ENCODE data around the gene EDN1. TPM values are rescaled to one million over a fixed set of nuclear protein-coding genes. Genes with fewer than 3 reads are reported as not detected.

EDN1 gene
- total RNA-seq, 4 donors from 2014 or later = 5.4 to 29.1 (median 23.0) TPM

DNA sequence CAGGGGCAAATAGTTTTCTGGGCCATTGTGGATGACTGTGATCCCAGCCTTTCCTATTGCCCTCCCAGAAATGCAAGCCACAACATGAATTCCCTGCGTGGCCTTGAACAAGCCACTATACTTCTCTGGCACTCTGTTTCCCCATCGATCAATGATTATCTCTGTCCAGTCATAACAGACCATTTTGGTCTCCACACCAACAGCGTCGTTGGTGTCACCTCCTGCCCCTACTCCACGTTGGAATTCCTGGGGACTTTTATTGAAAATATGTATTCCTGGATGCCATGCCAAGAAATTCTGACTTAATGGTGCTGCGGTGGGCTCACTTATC lies 50.3 kb downstream of the EDN1 start:
- TF ChIP-seq CTCF (IDR thresholded peaks at IDR 0.05) = no peak
- TF ChIP-seq POLR2AphosphoS5 (IDR thresholded peaks at IDR 0.05) = no peak
- no peak for TF ChIP-seq EP300 (IDR thresholded peaks at IDR 0.05)
- TF ChIP-seq POLR2A (IDR thresholded peaks at IDR 0.05; ENCODE audit: low read depth) = no peak
- Histone ChIP-seq H3K4me3 (no peak overlapping the region), H3K4me1 (no peaks in the 10 kb centered on the region), H3K27me3 (peaks cover 0 to 17% (median 2%) of the 10 kb centered on the region in 4 donors), H3K36me3 (no peaks in the 10 kb centered on the region), H3K9me3 (no peaks in the 10 kb centered on the region), H3K27ac (replicated peaks in 1 of 4) (no peak overlapping the region)
- DNase-seq (ENCODE audit: extremely low spot score) = no peak
- WGBS = 80% methylated on average over 6 of the region's 6 CpGs
- intact Hi-C loops (cut with DNase I) = no loop called here

DNA sequence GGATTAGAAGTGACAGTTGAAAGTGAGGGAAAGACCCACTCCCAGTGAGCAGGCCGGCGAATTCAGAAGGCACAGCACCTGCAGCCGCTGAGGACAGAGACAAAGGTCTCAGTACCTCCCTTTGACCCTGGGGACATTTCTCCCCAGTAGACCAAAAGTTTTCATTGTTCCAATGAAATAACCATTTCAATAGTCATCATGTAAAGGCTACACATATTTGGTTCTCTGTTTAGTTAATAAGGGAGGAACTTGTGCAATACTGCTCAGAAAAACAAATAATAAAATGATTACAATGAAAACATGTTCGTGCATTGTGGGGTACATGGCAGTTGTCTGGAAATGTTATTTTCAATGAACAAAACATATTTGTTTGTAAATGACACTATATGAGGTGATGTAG lies 52.5 kb downstream of the EDN1 start:
- intact Hi-C loops (cut with DNase I) = no loop called here
- WGBS = 81% methylated on average over 4 of the region's 4 CpGs
- DNase-seq (ENCODE audit: extremely low spot score) = no peak

DNA sequence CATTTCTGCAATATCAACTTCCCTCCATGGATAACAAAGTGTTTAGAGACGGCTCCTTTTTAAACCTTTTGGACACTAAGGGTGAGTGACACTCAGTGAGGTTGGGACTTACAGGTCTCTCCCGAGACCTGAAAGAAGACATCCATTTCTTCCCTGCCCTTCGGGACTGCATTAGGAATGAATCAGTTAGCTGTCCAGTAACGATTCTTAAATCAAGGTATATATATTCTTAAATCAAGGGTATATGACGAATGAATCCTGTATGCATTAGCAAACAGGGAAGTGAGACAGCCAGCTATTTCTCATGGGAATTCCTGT lies 52.9 kb downstream of the EDN1 start:
- H3K27me3 ChIP-seq = peaks cover 0 to 17% (median 2%) of the 10 kb centered on the region in 4 donors
- no peak overlapping the region for H3K27ac ChIP-seq (replicated peaks in 1 of 4)
- no peak for DNase-seq (ENCODE audit: extremely low spot score)
- 85% methylated on average over 5 of the region's 5 CpGs for WGBS
- H3K36me3 ChIP-seq = no peaks in the 10 kb centered on the region
- intact Hi-C loops (cut with DNase I) = no loop called here
- H3K4me1 ChIP-seq = no peaks in the 10 kb centered on the region
- TF ChIP-seq EP300 (IDR thresholded peaks at IDR 0.05) = no peak
- no peak for TF ChIP-seq CTCF (IDR thresholded peaks at IDR 0.05)
- no peak for TF ChIP-seq POLR2AphosphoS5 (IDR thresholded peaks at IDR 0.05)
- no peak for TF ChIP-seq POLR2A (IDR thresholded peaks at IDR 0.05; ENCODE audit: low read depth)
- H3K9me3 ChIP-seq = no peaks in the 10 kb centered on the region
- H3K4me3 ChIP-seq = no peak overlapping the region

More for the DNA sequence above, 52.5 kb downstream of the EDN1 start:
- Histone ChIP-seq H3K27me3 (peaks cover 0 to 17% (median 2%) of the 10 kb centered on the region in 4 donors), H3K9me3 (no peaks in the 10 kb centered on the region), H3K4me3 (no peak overlapping the region), H3K4me1 (no peaks in the 10 kb centered on the region), H3K27ac (replicated peaks in 1 of 4) (no peak overlapping the region), H3K36me3 (no peaks in the 10 kb centered on the region)
- no peak for TF ChIP-seq POLR2AphosphoS5 (IDR thresholded peaks at IDR 0.05)
- TF ChIP-seq POLR2A (IDR thresholded peaks at IDR 0.05; ENCODE audit: low read depth) = no peak
- TF ChIP-seq CTCF (IDR thresholded peaks at IDR 0.05) = no peak
- TF ChIP-seq EP300 (IDR thresholded peaks at IDR 0.05) = no peak

DNA sequence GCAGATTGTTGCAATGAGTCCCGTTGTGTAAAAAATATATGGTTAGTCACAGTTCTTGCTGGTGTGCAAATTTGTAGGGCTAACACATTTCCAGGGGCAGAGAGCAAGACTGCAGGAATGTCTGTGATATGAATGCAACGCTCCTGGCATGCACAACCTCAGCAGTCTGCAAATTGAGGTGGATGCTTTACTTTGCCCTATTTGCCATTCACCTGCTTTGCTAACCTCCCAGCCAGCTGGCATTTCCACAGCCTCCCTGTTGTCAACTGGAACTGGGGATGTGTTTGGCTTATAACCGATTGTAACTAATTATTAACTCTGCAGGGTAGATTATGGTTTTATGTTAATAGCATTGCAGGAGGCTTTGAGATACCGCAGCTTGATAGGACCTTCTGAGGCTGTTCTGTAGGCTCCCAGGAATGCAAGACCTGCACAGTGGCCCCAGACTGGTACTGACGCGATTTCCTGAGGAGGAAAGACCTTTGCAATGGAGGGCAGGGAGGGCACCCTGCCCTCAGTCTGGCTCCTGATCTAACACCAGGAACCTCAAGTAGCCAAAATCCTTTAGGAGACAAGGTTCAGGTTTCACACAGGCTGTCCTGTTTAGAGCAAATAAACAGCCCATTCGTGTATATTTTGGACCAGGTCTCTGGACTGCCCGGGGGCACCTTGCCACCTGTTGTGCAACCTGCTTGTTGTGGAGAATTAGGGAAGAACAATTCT lies 53.4 kb downstream of the EDN1 start:
- TF ChIP-seq POLR2AphosphoS5 (IDR thresholded peaks at IDR 0.05) (no peak), CTCF (IDR thresholded peaks at IDR 0.05) (no peak), POLR2A (IDR thresholded peaks at IDR 0.05; ENCODE audit: low read depth) (no peak), EP300 (IDR thresholded peaks at IDR 0.05) (no peak)
- H3K9me3 ChIP-seq = no peaks in the 10 kb centered on the region
- intact Hi-C loops (cut with DNase I) = no loop called here
- no peaks in the 10 kb centered on the region for H3K4me1 ChIP-seq
- no peak overlapping the region for H3K4me3 ChIP-seq
- no peaks in the 10 kb centered on the region for H3K36me3 ChIP-seq
- DNase-seq (ENCODE audit: extremely low spot score) = no peak
- no peak overlapping the region for H3K27ac ChIP-seq (replicated peaks in 1 of 4)
- peaks cover 0 to 17% (median 2%) of the 10 kb centered on the region in 4 donors for H3K27me3 ChIP-seq
- WGBS = 81% methylated on average over 6 of the region's 8 CpGs

DNA sequence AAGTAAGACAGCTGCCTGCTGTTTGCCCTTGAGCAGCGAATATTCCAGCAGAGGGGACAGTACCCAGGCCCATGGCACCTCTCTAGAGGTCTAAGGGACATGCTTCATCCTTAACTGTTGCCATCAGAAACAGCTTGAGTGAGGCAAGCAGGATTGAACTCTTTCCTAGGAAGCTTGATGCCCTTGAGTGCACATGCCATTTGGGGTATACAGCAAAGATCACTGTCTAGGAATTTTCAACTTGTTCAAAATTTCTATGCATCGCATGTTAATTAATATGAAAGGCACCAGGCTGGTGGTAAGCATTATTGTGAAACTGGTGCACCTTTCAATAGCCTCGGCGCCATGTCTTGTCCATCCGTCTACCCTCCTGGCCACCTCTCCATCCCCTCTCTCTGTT lies 54.1 kb downstream of the EDN1 start:
- no peak for DNase-seq (ENCODE audit: extremely low spot score)
- H3K9me3 ChIP-seq = no peaks in the 10 kb centered on the region
- TF ChIP-seq EP300 (IDR thresholded peaks at IDR 0.05) = no peak
- no peak for TF ChIP-seq POLR2AphosphoS5 (IDR thresholded peaks at IDR 0.05)
- TF ChIP-seq POLR2A (IDR thresholded peaks at IDR 0.05; ENCODE audit: low read depth) = no peak
- TF ChIP-seq CTCF (IDR thresholded peaks at IDR 0.05) = no peak
- WGBS = 87% methylated on average over 5 of the region's 5 CpGs
- H3K27ac ChIP-seq (replicated peaks in 1 of 4) = no peak overlapping the region
- intact Hi-C loops (cut with DNase I) = no loop called here
- peaks cover 0 to 17% (median 2%) of the 10 kb centered on the region in 4 donors for H3K27me3 ChIP-seq
- no peaks in the 10 kb centered on the region for H3K4me1 ChIP-seq
- no peak overlapping the region for H3K4me3 ChIP-seq
- H3K36me3 ChIP-seq = no peaks in the 10 kb centered on the region

Data from esophagus muscularis mucosa (tissue), 4 donors.